Left ventricle myocardium inferior (tissue), 1 donor: ENCODE data around the gene PDXK. TPM values are rescaled to one million over a fixed set of nuclear protein-coding genes. Genes with fewer than 3 reads are reported as not detected.

Experiments
- DNase-seq: peaks from one replicate; pipeline ENCODE4 v3.0.0-alpha.2; 2020
- H3K27ac ChIP-seq: fragments of 200-600 bp; replicated peaks from 2 replicates; pipeline ENCODE4 v1.8.0; 2021
- H3K27me3 ChIP-seq: fragments of 200-600 bp; 2 replicates; pipeline ENCODE4 v1.8.0; 2021; ENCODE audit warnings: low read depth
- H3K36me3 ChIP-seq: fragments of 200-600 bp; 2 replicates; pipeline ENCODE4 v1.8.0; 2021
- H3K4me1 ChIP-seq: fragments of 200-600 bp; 2 replicates; pipeline ENCODE4 v1.8.0; 2021
- H3K4me3 ChIP-seq: fragments of 200-600 bp; 2 replicates; pipeline ENCODE4 v1.8.0; 2021; ENCODE audit warnings: mild to moderate bottlenecking, moderate library complexity
- H3K9me3 ChIP-seq: fragments of 200-600 bp; replicated peaks from 2 replicates; pipeline ENCODE4 v1.8.0; 2021
- CTCF ChIP-seq: fragments of 200-600 bp; IDR thresholded peaks from 2 replicates; pipeline ENCODE4 v1.8.0; 2021; ENCODE audit warnings: antibody characterized with exemption, mild to moderate bottlenecking, borderline replicate concordance
- intact Hi-C: fragments of 100-400 bp; cut with micrococcal nuclease; formaldehyde crosslinking; loops from one replicate; pipeline ENCODE4 v1.11.0; 2022
- total RNA-seq: library from RNA; stranded (reverse); fragmentation: NEBNext Ultra II Directional; extraction: Animal tissue kit (Norgen Biotek cat#: 25700); gene quantifications from one replicate; pipeline ENCODE4 v1.2.1, GENCODE V29; 2021
- donor health status: DM: no; HTN: yes; CAD: no; lungs with severe emphysema.

Gene PDXK
- total RNA-seq, 1 donor from 2014 or later: 88.4 TPM

- Histone ChIP-seq H3K4me1 (peaks cover 53% of the 10 kb centered on the region), H3K36me3 (peaks cover 8% of the 10 kb centered on the region), H3K27me3 (no peaks in the 10 kb centered on the region), H3K9me3 (no peaks in the 10 kb centered on the region), H3K4me3 (no peak overlapping the region), H3K27ac (peak overlapping the region; percentile 36)
- no peak for DNase-seq
- intact Hi-C loops: no loop called here
- no peak for TF ChIP-seq CTCF
Measured at GRCh38 chr21:43734928-43735229, 15.9 kb downstream of the PDXK start.

GRCh38 chr21:43735236-43736091 lies 16.5 kb downstream of the PDXK start:
- intact Hi-C loops: no loop called here
- Histone ChIP-seq H3K4me1 (peaks cover 52% of the 10 kb centered on the region), H3K36me3 (peaks cover 8% of the 10 kb centered on the region), H3K9me3 (no peaks in the 10 kb centered on the region), H3K27me3 (no peaks in the 10 kb centered on the region), H3K4me3 (no peak overlapping the region), H3K27ac (peak overlapping the region; percentile 36)
- DNase-seq: no peak
- TF ChIP-seq CTCF: no peak

GRCh38 chr21:43736224-43736883 lies 17.4 kb downstream of the PDXK start:
- intact Hi-C loops: no loop called here
- Histone ChIP-seq H3K4me3 (no peak overlapping the region), H3K27ac (no peak overlapping the region), H3K36me3 (peaks cover 8% of the 10 kb centered on the region), H3K4me1 (peaks cover 56% of the 10 kb centered on the region), H3K9me3 (no peaks in the 10 kb centered on the region), H3K27me3 (no peaks in the 10 kb centered on the region)
- no peak for DNase-seq
- no peak for TF ChIP-seq CTCF

GRCh38 chr21:43737158-43737950 lies 18.4 kb downstream of the PDXK start:
- Histone ChIP-seq H3K4me3 (no peak overlapping the region), H3K27ac (no peak overlapping the region), H3K36me3 (peaks cover 11% of the 10 kb centered on the region), H3K4me1 (peaks cover 47% of the 10 kb centered on the region), H3K9me3 (no peaks in the 10 kb centered on the region), H3K27me3 (no peaks in the 10 kb centered on the region)
- DNase-seq: no peak
- no peak for TF ChIP-seq CTCF
- intact Hi-C loops: no loop called here

GRCh38 chr21:43739621-43740435 lies 20.9 kb downstream of the PDXK start:
- TF ChIP-seq CTCF: no peak
- no peak overlapping the region for H3K27ac ChIP-seq
- H3K36me3 ChIP-seq: peaks cover 30% of the 10 kb centered on the region
- H3K4me1 ChIP-seq: peaks cover 22% of the 10 kb centered on the region
- no peaks in the 10 kb centered on the region for H3K9me3 ChIP-seq
- intact Hi-C loops: no loop called here
- H3K4me3 ChIP-seq: no peak overlapping the region
- H3K27me3 ChIP-seq: no peaks in the 10 kb centered on the region
- DNase-seq: no peak
